Measurements from ENCODE around the gene TBCD.

Gene TBCD

GRCh38 chr17:82868715-82869131 lies 116.9 kb downstream of the TBCD start:
- no peak overlapping the region for H3K4me3 ChIP-seq (ENCODE audit: low read depth, low read length)

GRCh38 chr17:82869536-82869935 lies 117.7 kb downstream of the TBCD start:
- no peak overlapping the region for H3K4me3 ChIP-seq (ENCODE audit: low read depth, low read length)

GRCh38 chr17:82870091-82870491 lies 118.2 kb downstream of the TBCD start:
- no peak overlapping the region for H3K4me3 ChIP-seq (ENCODE audit: low read depth, low read length)

- H3K4me3 ChIP-seq (ENCODE audit: low read depth, low read length) = no peak overlapping the region
These were observed 118.7 kb downstream of the TBCD start for GRCh38 chr17:82870541-82870940.

GRCh38 chr17:82871056-82871775 lies 119.4 kb downstream of the TBCD start:
- no peak overlapping the region for H3K4me3 ChIP-seq (ENCODE audit: low read depth, low read length)

- no peak overlapping the region for H3K4me3 ChIP-seq (ENCODE audit: low read depth, low read length)
These were observed 120.1 kb downstream of the TBCD start for GRCh38 chr17:82871776-82872561.

GRCh38 chr17:82872591-82873520 lies 121.0 kb downstream of the TBCD start:
- no peak overlapping the region for H3K4me3 ChIP-seq (ENCODE audit: low read depth, low read length)

- H3K4me3 ChIP-seq (ENCODE audit: low read depth, low read length) = no peak overlapping the region
These were observed 121.7 kb downstream of the TBCD start for GRCh38 chr17:82873521-82873920.

GRCh38 chr17:82874011-82874835 lies 122.4 kb downstream of the TBCD start:
- H3K4me3 ChIP-seq (ENCODE audit: low read depth, low read length) = no peak overlapping the region

- no peak overlapping the region for H3K4me3 ChIP-seq (ENCODE audit: low read depth, low read length)
These were observed 123.6 kb downstream of the TBCD start for GRCh38 chr17:82875407-82875856.

- no peak overlapping the region for H3K4me3 ChIP-seq (ENCODE audit: low read depth, low read length)
These were observed 124.3 kb downstream of the TBCD start for GRCh38 chr17:82876149-82876548.

GRCh38 chr17:82876602-82877379 lies 124.9 kb downstream of the TBCD start:
- H3K4me3 ChIP-seq (ENCODE audit: low read depth, low read length) = no peak overlapping the region

- H3K4me3 ChIP-seq (ENCODE audit: low read depth, low read length) = no peak overlapping the region
These were observed 126.7 kb downstream of the TBCD start for GRCh38 chr17:82878527-82878926.

GRCh38 chr17:82879241-82879640 lies 127.4 kb downstream of the TBCD start:
- H3K4me3 ChIP-seq (ENCODE audit: low read depth, low read length) = no peak overlapping the region

GRCh38 chr17:82880620-82881323 lies 128.9 kb downstream of the TBCD start:
- no peak overlapping the region for H3K4me3 ChIP-seq (ENCODE audit: low read depth, low read length)

GRCh38 chr17:82881324-82881823 lies 129.5 kb downstream of the TBCD start:
- H3K4me3 ChIP-seq (ENCODE audit: low read depth, low read length) = no peak overlapping the region

GRCh38 chr17:82881900-82882714 lies 130.2 kb downstream of the TBCD start:
- H3K4me3 ChIP-seq (ENCODE audit: low read depth, low read length) = no peak overlapping the region
